ENCODE measurements around the gene CDR2.

CDR2 gene

DNA sequence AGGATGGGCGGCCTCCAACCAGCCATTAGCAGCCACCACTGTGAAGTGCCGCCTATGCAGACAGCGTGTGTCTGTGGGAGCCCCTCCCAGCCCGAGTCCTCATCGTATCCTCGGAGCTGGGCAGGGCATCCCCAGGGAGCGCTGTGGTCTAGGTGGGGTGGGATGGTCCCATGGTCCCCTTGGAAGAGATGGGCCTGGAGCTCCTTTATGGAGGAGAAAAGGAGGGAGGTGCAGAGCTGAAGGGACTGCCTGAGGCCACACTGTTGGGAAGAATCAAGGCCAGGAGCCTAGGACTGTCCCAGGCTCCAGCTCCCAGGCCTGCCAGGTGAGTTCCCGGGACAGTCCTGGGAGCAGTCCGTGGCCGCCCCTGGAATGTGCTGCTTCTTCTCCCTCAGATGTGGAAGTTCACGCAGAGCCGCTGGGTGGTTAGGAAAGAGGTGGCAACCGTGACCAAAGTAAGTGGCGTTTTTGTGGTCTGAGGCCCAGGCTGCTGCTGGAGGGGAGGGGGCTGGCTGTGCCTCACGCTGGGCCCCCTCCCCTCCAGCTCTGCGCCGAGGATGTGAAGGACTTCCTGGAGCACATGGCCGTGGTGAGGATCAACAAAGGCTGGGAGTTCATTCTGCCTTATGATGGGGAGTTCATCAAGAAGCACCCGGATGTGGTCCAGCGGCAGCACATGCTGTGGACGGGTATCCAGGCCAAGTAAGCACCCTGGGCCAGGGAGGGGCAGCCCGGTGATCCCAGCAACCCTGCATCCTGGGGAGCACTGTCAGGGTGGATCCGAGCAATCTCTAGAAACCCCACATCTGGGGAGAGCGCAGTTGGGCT lies 50.2 kb downstream of the CDR2 start:
- DNase-seq (ENCODE audit: low spot score): no peak

DNA sequence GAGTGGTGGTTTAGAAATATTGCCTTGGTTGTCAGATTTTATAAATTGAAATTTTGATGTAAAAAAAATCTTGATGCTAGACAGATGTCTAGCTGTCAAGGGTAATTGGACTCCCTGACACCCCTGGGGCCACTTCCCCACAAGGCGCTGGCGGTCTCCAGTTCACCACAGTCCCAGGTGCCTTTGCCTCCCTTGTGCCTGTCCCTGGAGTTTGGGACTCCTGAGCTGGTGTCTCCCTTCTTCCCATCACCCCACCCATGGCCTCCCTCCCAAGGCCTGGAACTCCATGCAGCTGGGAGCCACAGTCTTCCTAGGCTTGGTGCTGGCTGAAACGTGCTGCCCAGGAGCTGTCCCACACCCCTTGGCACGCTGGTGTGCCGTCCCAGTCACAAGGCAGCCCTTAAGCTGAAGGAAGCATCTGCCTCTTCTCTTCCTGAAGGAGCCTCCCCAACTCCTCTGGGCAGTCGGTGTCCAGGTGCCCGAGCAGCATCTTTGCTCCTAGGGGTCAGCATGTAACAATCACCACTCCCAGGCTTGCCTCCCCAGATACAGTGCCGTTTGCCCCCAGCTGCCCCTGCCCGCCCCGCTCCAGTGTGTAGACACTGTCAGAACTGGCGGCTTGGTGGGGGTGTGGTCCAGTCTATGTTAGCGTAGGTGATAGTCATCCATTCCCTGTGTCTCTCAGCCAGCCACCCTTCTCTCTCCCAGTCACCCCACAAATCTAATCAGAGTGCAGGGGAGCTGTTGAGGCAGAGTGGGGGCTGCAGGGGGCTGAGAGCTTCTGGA lies 51.1 kb downstream of the CDR2 start:
- no peak for DNase-seq (ENCODE audit: low spot score)

DNA sequence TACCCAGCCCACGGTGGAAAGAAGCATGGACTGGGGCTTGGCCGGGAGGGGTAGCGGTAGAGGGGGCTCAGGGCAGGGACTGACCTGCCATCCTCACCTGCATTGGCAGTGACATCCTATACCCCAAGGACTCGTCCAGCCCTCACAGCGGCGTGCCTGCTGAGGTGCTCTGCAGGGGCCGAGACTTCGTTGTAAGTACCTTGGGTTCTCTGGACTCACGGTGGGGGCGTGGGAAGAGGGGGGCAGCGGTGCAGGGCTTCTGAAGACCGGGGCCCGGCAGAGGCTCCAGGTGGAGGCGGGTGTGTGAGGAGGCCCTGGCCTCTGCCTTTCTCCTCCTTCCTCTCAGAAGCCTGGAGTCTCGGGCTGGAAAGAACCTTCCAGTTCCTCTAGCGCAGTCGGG lies 51.7 kb downstream of the CDR2 start:
- DNase-seq (ENCODE audit: low spot score): no peak

DNA sequence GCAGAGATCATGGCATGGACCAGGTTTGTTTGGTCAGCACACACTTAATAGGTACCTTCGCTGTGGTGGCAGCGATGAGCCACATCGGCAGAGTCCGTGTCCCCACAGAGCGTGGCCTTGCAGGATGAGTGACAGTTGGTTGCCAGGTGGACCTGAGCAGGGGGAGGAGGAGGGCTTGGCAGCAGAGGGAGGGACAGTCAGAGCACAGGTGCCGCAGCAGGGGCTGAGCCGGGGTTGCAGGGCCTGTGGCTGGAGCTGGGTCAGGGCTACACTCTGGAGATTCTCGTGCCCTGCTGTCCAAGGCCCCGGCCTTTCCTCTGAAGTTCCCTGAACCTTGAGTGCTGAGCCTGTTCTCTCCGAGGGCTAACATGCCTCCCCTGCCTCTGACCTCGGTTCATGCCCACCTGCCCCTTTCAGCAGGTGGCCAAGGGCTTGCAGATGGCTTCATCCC lies 52.4 kb downstream of the CDR2 start:
- no peak for DNase-seq (ENCODE audit: low spot score)

DNA sequence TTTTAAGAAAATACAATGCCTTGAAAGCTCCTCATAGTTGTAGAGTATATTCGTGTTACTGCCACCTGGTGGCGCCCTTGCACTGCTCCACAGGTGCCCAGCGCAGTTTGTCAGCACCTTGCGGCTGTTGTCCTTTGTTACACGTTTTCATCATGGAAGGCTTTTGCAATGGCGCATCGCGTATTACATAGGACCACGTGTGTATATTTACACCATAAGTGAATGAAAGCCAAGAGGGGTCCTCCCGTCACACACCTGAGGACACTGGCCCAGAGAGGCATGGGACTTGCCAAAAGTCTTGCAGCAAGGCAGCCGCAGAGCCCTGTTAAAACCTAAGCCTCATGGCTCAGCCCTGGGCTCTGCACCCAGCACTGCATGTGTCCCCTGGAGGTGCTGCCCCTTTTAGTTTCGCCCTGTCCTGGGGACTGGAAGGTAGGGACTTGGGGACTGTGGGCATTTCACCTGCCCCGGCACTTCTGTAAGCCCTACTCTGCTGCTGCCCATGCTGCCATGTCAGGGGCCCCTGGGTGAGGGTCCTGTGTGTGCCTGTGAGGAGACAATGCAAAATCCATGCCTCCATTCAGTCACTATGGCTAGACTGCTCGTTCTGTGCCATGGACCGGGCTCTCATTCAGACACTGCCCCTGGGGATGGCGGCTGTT lies 52.9 kb downstream of the CDR2 start:
- peak; percentile 79 for DNase-seq (ENCODE audit: low spot score)

DNA sequence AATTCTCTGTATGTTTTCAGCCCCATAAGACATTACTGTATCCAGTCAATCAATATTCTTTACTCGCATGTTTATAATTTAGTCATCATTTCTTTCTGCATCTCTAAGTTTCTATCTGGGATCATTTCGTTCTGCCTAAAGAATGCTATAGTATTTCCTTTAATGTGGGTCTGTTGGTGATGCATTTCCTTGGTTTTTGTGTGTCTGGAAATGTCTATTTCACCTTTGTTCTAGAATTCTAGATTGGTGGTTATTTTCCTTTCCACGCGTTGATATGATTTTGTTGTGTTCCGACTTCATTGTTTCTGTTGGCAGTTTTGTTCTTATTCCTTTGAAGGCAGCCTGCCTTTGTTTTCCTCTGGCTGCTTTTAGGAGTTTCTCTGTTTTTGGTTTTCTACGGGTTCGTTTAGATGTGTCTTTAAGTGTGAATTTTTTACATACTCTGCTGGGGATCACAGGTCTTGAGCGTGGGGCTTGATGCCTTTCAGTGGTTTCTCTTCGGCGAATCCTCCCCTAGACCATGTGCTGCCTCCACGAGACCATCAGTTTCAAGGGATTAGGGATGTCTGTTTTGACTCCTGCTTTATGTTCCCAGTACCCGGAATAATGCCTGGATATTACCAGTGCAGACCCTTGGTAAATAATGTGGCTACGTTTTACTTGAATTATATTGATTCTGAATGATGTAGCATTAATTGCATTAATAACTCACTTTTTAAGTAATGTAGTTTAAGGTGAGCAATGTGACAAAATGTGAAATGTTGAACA lies 53.7 kb downstream of the CDR2 start:
- DNase-seq (ENCODE audit: low spot score): no peak

DNA sequence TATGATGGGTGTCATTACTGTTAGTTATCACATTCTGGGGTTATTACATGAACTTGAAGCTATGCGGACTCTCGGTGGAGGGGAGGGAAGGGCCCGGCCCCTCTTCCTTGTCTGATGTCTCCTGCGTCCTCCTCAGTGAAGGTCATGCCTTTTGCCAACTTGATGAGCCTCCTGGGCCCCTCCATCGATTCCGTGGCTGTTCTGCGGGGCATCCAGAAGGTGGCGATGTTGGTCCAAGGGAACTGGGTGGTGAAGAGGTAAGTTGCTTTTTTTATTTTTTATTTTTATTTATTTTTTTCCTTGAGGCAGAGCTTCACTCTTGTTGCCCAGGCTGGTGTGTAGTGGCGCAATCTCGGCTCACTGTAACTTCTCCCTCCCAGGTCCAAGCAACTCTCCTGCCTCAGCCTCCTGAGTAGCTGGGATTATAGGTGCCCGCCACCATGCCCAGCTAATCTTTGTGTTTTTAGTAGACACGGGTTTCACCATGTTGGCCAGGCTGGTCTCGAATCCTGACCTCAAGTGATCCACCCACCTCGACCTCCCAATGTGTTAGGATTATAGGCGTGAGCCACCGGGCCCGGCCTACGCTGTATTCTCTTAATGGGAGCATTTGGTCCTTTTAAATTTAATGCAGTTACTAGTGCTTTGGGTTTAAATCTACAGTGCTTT lies 55.6 kb downstream of the CDR2 start:
- DNase-seq (ENCODE audit: low spot score): peak; percentile 48

DNA sequence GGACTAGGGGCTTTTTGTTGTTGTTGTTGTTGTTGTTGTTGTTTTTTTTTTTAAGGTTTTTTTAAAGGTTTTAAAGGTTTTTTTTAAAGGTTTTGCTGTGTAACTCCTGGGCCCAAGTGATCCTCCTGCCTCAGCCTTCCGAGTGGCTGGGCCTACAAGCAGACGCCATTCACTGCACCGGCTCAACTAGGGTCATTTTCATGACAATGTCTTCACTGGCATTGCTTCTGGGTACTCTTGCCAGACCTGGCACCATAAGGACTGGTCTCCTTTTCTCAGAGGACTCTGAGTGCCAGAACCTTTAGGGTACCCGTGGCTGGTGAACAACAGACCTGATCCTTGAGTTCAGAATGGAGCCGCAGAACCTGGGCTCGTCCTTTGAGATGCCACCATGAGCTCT lies 56.8 kb downstream of the CDR2 start:
- DNase-seq (ENCODE audit: low spot score): no peak

DNA sequence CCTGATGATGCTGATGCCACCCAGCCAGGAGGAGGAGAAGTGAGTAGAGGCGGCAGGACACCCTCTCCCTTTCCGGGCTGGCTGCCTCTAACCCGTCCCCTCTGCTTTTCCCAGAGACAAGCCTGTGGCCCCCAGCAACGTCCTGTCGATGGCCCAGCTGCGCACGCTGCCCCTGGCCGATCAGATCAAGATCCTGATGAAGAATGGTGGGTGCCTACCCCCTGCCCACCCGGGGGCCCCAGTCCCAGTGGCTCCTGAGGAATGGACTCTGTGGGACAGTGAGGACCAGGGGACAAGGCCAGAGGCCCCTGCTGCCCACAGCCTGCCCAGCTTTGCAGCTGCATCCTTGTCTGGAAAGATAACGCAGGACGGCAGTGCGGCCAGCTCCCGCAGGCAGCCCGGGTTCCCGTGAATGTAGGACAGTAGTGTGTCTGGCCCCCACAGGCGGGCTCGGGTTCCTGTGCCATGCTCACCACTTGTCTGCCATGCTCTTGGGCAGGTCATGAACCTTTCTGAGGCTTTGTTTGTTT lies 57.4 kb downstream of the CDR2 start:
- DNase-seq (ENCODE audit: low spot score): no peak

DNA sequence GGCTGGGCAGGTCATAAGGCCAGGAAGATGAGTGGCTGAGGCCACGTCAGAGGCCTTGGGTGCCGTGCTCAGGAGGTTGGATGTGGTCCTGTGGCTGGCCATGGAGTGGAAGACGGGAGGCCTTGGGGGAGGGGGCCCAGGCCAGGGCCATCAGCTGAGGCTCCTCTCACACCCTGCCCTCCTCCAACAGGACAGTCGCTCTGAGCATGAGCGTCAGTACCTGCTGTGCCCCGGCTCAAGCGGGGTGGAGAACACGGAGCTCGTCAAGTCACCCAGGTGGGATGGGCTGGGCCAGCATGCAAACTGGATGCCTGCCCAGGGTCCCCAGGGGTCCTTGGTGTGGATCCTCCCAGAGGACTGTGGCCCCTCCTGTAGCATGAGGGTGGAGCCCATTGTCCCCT lies 58.0 kb downstream of the CDR2 start:
- DNase-seq (ENCODE audit: low spot score): no peak

DNA sequence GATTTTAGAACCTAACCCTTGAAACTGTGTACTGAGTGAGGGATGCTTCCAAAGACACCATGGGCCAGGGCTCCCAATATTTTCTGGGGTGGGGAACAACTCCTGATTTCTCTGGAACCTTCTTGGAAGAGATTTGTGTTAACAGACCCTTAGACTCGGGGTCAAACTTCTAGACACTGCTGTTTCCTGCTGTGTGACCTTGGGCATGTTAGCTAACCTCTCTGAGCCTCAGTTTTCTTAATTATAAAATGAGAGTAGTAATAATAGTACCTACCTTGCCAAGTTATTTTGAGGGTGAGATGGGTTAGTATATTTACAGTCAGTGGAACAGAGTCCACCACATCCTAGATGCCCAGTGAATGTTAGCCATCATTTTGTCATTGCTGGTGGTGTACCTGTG lies 58.4 kb downstream of the CDR2 start:
- DNase-seq (ENCODE audit: low spot score): no peak

DNA sequence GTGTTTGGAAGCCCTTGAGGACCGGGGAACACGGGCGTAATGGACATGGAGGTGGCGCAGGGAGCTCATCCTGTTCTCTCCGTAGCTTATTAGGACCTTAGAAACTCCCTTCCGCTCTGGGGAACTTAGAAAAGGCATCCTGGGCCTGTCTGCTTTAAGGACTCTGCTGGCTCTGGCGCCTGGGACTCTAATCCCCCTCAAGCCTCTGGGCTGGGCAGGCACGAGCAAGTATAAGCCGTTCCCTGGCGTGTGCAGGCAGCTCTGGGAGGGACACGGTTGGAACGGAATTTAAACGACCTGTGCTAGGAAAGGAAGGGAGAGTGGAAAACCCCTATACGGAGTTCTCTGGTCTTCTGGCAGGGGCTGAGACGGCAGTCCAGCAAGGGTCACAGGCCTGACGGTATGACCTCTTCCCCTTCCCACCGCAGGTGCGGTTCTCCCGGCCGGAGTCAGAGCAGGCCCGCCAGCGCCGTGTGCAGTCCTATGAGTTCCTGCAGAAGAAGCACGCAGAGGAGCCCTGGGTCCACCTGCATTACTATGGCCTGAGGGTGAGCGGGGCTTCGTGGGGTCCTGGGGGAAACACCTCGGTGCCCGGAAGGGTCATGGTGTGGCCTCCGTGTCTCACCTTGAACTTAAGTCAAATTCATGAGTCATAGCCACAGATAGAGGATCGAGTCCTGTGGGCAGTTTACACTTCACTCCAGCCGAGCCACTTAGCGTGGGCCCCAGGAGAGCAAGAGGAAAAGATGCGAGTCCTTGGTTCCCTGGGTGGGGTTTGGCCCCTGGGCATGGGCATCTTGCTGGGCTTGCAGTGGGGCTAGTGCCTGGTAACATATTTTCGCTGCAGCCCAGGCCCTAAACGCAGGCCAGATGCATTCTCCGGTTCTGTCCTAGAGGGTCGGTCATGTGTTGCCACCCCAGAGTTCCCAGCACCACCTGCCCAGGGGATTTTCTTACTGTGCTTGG lies 59.5 kb downstream of the CDR2 start:
- no peak for DNase-seq (ENCODE audit: low spot score)

DNA sequence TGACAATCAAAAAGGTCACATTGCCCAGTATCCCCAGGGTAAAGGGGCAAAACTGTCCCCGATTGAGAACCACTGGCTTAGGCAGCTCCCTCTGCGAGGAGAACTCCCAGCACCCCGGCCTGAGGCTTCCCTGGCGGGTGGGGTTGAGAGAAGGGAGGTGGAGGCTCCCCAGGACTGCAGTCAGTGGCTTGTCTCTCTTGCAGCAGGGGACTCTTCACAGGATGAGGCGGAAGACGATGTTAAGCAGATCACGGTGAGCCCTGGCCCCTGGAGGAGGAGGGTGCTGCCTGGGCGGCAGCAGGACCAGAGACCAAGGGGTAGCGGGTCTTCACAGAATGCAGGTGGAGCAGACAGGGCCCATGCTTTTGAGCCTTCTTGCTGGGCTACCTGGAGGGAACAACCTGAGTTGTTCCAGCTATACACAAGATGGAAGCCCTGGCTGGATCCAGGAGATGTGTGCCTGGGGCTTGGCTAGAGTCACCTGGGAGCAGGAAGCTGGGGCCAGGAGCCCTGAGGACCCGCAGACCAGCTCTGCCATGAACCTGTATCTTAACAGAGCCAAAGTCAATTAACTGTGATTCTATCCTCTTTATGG lies 60.4 kb downstream of the CDR2 start:
- no peak for DNase-seq (ENCODE audit: low spot score)

DNA sequence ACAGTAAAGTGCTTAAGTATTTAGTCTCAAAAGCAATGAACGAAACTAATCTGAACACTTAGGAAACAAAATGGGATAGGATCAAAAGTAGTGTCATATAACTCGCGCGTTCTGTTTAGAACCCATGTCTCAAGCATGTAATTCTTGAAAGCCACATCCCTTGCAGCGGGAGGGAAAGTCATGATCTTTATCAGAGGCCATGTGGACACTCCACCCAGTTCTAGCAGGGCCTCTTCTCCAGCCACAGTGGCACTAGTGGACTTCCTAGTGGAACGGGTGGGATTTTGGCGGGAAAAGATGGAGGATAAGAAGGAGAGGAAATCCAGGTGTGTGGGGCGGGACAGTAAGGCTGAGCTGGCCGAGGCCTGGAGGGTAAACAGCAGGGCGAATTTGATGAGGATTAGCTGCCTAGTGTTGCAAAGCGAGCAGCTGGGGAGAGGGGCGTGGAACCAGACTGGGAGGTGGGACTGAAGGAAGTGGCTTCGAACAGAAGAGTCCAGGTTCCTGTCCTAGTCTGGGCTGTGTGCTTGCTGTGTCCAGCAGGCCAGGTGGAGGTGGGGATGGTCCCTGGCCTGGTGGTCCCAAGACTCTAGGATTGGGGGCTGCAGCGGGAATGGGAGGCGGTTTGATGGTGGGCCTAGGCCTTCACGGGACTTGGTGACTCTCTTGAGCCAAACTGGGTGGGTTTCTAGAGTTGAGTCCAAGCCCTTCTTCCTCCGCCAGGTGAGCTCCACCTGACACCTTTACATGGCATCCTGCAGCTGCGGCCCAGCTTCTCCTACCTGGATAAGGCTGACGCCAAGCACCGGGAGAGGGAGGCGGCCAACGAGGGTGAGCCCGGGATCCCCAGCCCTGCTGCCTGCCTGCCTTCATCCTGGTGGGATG lies 61.3 kb downstream of the CDR2 start:
- DNase-seq (ENCODE audit: low spot score): no peak

DNA sequence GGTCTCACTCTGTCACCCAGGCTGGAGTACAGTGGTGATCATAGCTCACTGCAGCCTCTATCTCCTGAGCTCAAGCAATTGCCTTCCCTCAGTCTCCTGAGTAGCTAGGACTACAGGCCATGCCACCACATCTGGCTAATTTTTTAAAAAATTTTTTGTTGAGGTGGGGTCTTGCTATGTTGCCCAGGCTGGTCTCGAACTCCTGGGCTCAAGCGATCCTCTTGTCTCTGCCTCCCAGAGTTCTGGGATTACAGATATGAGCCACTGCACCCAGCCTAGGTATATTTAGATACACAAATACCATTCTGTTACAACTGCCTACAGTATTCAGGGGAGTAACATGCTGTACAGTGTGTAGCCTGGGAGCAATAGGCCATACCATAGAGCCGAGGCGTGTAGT lies 62.9 kb downstream of the CDR2 start:
- no peak for DNase-seq (ENCODE audit: low spot score)

DNA sequence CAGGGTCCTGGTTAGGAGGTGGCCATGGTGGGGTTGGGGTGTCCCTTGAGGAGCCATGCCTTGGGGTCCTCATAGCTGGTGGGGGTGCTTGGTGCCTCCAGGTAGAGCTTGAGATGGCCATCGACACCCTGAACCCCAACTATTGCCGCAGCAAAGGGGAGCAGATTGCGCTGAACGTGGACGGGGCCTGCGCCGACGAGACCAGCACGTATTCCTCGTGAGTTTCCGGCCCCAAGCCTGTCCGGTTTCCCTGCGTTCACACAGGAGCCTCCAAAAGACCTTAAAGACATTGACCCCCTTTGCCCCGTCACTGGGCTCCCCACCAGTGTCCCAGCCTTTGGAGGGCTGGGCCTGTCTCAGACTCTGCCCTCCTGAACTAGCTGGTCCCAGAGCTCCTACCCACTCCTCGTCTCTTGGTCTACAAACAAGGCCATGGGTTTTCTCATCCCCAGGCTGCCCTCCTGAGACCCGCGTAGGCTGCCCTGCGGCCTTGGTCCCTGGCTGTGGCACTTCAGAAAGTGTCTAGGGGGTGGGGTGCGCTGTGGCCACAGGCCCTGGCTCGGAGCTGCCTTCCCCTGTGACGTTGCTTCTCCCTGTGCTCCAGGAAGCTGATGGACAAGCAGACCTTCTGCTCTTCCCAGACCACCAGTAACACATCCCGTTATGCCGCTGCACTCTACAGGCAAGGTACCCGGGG lies 65.4 kb downstream of the CDR2 start:
- DNase-seq (ENCODE audit: low spot score): no peak

DNA sequence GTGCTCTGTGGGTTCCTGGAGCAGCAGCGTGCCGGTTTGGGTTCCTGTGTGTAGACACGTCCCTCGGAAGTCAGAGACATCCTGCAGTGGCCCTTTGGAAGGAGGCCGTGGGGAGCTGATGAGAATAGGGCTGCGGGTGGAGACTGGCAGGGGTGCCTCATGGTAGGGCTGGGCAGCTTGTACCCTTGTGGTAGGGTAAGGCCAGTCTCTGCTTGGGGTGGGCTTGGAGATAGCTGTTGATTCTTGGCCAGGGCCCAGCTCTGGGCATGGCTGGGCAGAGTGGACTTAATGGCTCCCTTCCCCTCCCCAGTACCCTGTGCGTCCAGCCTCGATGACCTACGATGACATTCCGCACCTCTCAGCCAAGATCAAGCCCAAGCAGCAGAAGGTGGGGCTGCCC lies 66.6 kb downstream of the CDR2 start:
- DNase-seq (ENCODE audit: low spot score): no peak

DNA sequence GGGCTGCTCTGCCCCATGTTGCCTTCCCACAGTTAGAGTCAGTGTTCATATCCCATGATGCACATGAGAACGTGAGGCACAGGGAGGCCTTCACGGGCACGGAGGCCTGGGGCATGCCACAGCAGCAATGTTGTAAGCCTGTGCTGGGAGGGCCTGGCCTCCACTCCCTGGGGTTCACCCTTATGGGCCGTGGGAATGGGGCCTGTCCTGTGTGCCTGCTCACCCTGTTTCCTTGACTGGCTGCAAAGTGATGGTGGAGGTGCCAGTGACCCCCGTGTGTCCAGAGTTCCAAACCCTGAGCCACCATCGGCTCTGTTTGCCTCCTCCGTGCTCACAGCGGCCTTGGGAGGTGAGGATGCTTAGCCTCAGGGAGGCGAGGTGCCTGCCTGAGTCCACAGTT lies 67.6 kb downstream of the CDR2 start:
- no peak for DNase-seq (ENCODE audit: low spot score)
